Brain microvascular endothelial cell (primary cell): ENCODE measurements around the gene DBH.
"Not testable (repeated sequence)": the region's sequence is repeated elsewhere in the genome, so short reads cannot be mapped to it uniquely, and the experiment has no call there.

ENCODE experiments used
- DNase-seq: peaks from one replicate; pipeline ENCODE4 v3.0.0-alpha.2; 2020
- H3K27ac ChIP-seq: fragments of 250-450 bp; sonication (Bioruptor Pico); 2 replicates; pipeline ENCODE4 v1.5.1; 2020; ENCODE audit warnings: mild to moderate bottlenecking, moderate library complexity
- H3K27me3 ChIP-seq: fragments of 250-450 bp; sonication (Bioruptor Pico); replicated peaks from 2 replicates; pipeline ENCODE4 v1.5.1; 2020; ENCODE audit warnings: mild to moderate bottlenecking
- H3K36me3 ChIP-seq: fragments of 250-450 bp; sonication (Bioruptor Pico); replicated peaks from 2 replicates; pipeline ENCODE4 v1.5.1; 2020; ENCODE audit warnings: mild to moderate bottlenecking
- H3K4me3 ChIP-seq: 2 replicates; pipeline ENCODE4 v1.5.1; 2011; ENCODE audit warnings: low read depth, mild to moderate bottlenecking, control low read depth, low read length, moderate library complexity
- in situ Hi-C: cut with HindIII; loops from 2 replicates; pipeline ENCODE4 v1.10.0; 2017; ENCODE audit warnings: low sequenced_read_pairs, low pct_ligation_motif_present
- TF ChIP-seq, protein P1 (sequence below): IDR thresholded peaks from 2 replicates; pipeline ENCODE4 v1.5.1; 2011; ENCODE audit warnings: low read depth, mild to moderate bottlenecking, moderate library complexity, low read length, control low read depth, inconsistent platforms; ENCODE audit errors: missing control alignments

The DBH gene

GRCh38 chr9:133619791-133620190 lies 16.4 kb upstream of the DBH start:
- in situ Hi-C loops = no loop called here
- Histone ChIP-seq H3K4me3 (no peak overlapping the region), H3K27ac (no peak overlapping the region), H3K27me3 (peaks cover 38% of the 10 kb centered on the region), H3K36me3 (no peaks in the 10 kb centered on the region)
- DNase-seq = no peak
- TF ChIP-seq, protein P1, sequence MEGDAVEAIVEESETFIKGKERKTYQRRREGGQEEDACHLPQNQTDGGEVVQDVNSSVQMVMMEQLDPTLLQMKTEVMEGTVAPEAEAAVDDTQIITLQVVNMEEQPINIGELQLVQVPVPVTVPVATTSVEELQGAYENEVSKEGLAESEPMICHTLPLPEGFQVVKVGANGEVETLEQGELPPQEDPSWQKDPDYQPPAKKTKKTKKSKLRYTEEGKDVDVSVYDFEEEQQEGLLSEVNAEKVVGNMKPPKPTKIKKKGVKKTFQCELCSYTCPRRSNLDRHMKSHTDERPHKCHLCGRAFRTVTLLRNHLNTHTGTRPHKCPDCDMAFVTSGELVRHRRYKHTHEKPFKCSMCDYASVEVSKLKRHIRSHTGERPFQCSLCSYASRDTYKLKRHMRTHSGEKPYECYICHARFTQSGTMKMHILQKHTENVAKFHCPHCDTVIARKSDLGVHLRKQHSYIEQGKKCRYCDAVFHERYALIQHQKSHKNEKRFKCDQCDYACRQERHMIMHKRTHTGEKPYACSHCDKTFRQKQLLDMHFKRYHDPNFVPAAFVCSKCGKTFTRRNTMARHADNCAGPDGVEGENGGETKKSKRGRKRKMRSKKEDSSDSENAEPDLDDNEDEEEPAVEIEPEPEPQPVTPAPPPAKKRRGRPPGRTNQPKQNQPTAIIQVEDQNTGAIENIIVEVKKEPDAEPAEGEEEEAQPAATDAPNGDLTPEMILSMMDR = no peak

DNA sequence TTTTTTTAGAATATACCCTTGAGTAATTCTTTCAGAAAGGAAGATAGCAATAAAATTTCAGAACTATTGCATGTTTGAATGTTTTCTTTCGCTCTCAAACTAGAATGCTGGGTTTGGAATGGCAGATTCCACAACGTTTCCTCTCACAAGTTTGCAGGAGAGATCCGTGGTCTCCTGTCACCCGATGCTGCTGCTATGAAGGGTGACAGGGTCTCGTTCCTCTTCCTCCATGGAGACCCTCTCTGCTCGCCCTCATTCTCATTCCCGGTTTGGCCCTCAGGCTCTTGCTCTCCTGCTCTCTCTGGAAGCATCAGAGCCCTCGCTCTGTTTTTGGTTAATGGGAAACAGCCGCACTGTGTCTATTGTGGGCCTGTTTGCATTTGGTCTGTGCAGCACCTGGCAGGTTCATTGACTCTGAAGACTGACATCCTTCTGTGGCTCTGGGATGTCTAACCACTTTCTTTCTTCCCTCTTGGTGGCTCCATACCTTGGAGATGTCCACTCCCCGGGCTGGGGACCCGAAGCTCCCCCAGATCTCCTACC lies 14.4 kb upstream of the DBH start:
- Histone ChIP-seq H3K27ac (no peak overlapping the region), H3K4me3 (no peak overlapping the region), H3K27me3 (peaks cover 18% of the 10 kb centered on the region), H3K36me3 (no peaks in the 10 kb centered on the region)
- DNase-seq = no peak
- in situ Hi-C loops = no loop called here
- TF ChIP-seq, protein P1 = no peak

GRCh38 chr9:133622555-133622954 lies 13.6 kb upstream of the DBH start:
- no peak overlapping the region for H3K4me3 ChIP-seq
- in situ Hi-C loops = no loop called here
- DNase-seq = no peak
- H3K36me3 ChIP-seq = no peaks in the 10 kb centered on the region
- peaks cover 17% of the 10 kb centered on the region for H3K27me3 ChIP-seq
- H3K27ac ChIP-seq = no peak overlapping the region
- TF ChIP-seq, protein P1 = no peak

DNA sequence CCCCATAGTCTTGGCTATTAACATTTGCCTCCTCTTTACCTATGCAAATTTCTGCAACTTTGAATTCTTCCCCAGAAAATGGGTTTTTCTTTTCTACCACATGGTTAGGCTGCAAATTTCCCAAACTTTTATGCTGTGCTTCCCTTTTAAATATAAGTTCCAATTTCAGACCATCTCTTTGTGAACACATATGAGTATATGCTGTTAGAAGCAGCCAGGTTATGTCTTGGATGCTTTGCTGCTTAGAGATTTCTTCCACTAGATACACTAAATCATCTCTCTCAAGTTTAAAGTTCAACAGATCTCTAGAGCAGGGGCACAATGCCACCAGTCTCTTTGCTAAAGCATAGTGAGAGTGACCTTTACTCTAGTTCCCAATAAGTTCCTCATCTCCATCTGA lies 10.2 kb upstream of the DBH start:
- H3K27ac ChIP-seq, H3K36me3 ChIP-seq, DNase-seq, in situ Hi-C loops, H3K4me3 ChIP-seq: not testable (repeated sequence)
- H3K27me3 ChIP-seq = peaks cover 11% of the 10 kb centered on the region

- TF ChIP-seq, protein P1 = no peak
- Histone ChIP-seq H3K36me3 (no peaks in the 10 kb centered on the region), H3K4me3 (no peak overlapping the region), H3K27ac (no peak overlapping the region), H3K27me3 (peaks cover 3% of the 10 kb centered on the region)
- in situ Hi-C loops = no loop called here
- no peak for DNase-seq
These were observed 8.8 kb upstream of the DBH start for GRCh38 chr9:133627341-133627740.

- DNase-seq = no peak
- Histone ChIP-seq H3K36me3 (no peaks in the 10 kb centered on the region), H3K27ac (no peak overlapping the region), H3K4me3 (no peak overlapping the region), H3K27me3 (no peaks in the 10 kb centered on the region)
- TF ChIP-seq, protein P1 = no peak
- in situ Hi-C loops = no loop called here
These were observed 7.4 kb upstream of the DBH start for GRCh38 chr9:133628766-133629165.
